Endodermal cell (in vitro differentiated cells): ENCODE measurements around the gene SPG21. TPM values are rescaled to one million over a fixed set of nuclear protein-coding genes. Genes with fewer than 3 reads are reported as not detected.

Experiments
- DNase-seq: peaks from one replicate; pipeline ENCODE4 v3.0.0-alpha.2; 2017
- H3K27ac ChIP-seq: 2 replicates; pipeline ENCODE4 v1.5.1; 2013; ENCODE audit warnings: mild to moderate bottlenecking, low read depth, low read length, moderate library complexity
- H3K27me3 ChIP-seq: 2 replicates; pipeline ENCODE4 v1.6.1; 2013; ENCODE audit warnings: mild to moderate bottlenecking, low read length, moderate library complexity; ENCODE audit not compliant: insufficient read depth, control insufficient read depth, poor library complexity, severe bottlenecking
- H3K36me3 ChIP-seq: 2 replicates; pipeline ENCODE4 v1.7.0; 2013; ENCODE audit warnings: mild to moderate bottlenecking, low read length, moderate library complexity; ENCODE audit not compliant: control insufficient read depth, insufficient read depth
- H3K4me1 ChIP-seq: one replicate; pipeline ENCODE4 v1.7.0; 2013; ENCODE audit warnings: low read length; ENCODE audit not compliant: control insufficient read depth, insufficient read depth
- H3K4me3 ChIP-seq: 2 replicates; pipeline ENCODE4 v1.5.1; 2013; ENCODE audit warnings: mild to moderate bottlenecking, low read length, moderate library complexity
- H3K9ac ChIP-seq: 2 replicates; pipeline ENCODE4 v1.6.1; 2013; ENCODE audit warnings: mild to moderate bottlenecking, low read length, moderate library complexity; ENCODE audit not compliant: poor library complexity, severe bottlenecking; ENCODE audit errors: extremely low read depth
- H3K9me3 ChIP-seq: 2 replicates; pipeline ENCODE4 v1.6.1; 2013; ENCODE audit warnings: mild to moderate bottlenecking, low read length, moderate library complexity; ENCODE audit not compliant: control insufficient read depth
- H3K27ac Mint-ChIP-seq: 2 replicates; pipeline ENCODE4 v1.8.0; 2020; ENCODE audit warnings: mixed read lengths
- H3K27me3 Mint-ChIP-seq: 2 replicates; pipeline ENCODE4 v1.8.0; 2021; ENCODE audit warnings: mild to moderate bottlenecking, mixed read lengths; ENCODE audit not compliant: insufficient read depth
- H3K36me3 Mint-ChIP-seq: 2 replicates; pipeline ENCODE4 v1.8.0; 2020; ENCODE audit warnings: low read depth, mixed read lengths
- H3K4me1 Mint-ChIP-seq: 2 replicates; pipeline ENCODE4 v1.8.0; 2020; ENCODE audit warnings: mixed read lengths
- H3K4me3 Mint-ChIP-seq: 2 replicates; pipeline ENCODE4 v1.8.0; 2020; ENCODE audit warnings: mild to moderate bottlenecking, moderate library complexity, mixed read lengths
- H3K9me3 Mint-ChIP-seq: 2 replicates; pipeline ENCODE4 v1.8.0; 2020; ENCODE audit warnings: mild to moderate bottlenecking, mixed read lengths
- CTCF ChIP-seq: fragments of 200-600 bp; sonication (generic); conservative IDR thresholded peaks from 2 replicates; pipeline ENCODE4 v1.5.0; 2021; ENCODE audit warnings: antibody characterized with exemption, mild to moderate bottlenecking
- WGBS, 2 experiments: methylation state at CpG; one replicate each; pipeline versions ENCODE4 v1.1.5 to v1.1.7; 2013; ENCODE audit warnings: missing lambda C conversion rate in 2 of 2, mixed read lengths in 1 of 2; ENCODE audit not compliant: insufficient coverage in 1 of 2, insufficient read length in 1 of 2; 5-methylcytosine and 5-hydroxymethylcytosine counted together
- total RNA-seq, 2 donors: library from RNA; stranded (reverse); fragmentation: NEBNext Ultra II Directional in 1 of 2; extraction: Animal tissue kit (Norgen Biotek cat#: 25700) in 1 of 2; gene quantifications; 2 replicates in 1 of 2; 3 replicates in 1 of 2; pipeline ENCODE4 v1.2.1, GENCODE V29; 2021

Gene SPG21
- total RNA-seq, 2 donors from 2014 or later, result 77.0 to 96.1 TPM

- no peak overlapping the region for H3K4me3 Mint-ChIP-seq
- H3K36me3 ChIP-seq, result no peaks in the 10 kb centered on the region
- no peak overlapping the region for H3K27ac Mint-ChIP-seq
- 88 to 94% methylated on average over 1 of the region's 2 CpGs for WGBS, 2 experiments
- no peak for TF ChIP-seq CTCF
- H3K4me1 ChIP-seq, result peaks cover 4% of the 10 kb centered on the region
- peaks cover 7% of the 10 kb centered on the region for H3K36me3 Mint-ChIP-seq
- peaks cover 11% of the 10 kb centered on the region for H3K4me1 Mint-ChIP-seq
- H3K9me3 Mint-ChIP-seq, result no peaks in the 10 kb centered on the region
- no peaks in the 10 kb centered on the region for H3K9me3 ChIP-seq
- no peaks in the 10 kb centered on the region for H3K27me3 ChIP-seq
- DNase-seq, result no peak
- H3K9ac ChIP-seq, result no peak overlapping the region
- no peak overlapping the region for H3K27ac ChIP-seq
- peaks cover 1% of the 10 kb centered on the region for H3K27me3 Mint-ChIP-seq
- no peak overlapping the region for H3K4me3 ChIP-seq
Measured at GRCh38 chr15:64991536-64992135, 1.9 kb upstream of the SPG21 start.

GRCh38 chr15:64990168-64990470 is 405 bp upstream of the SPG21 start:
- 4 to 14% methylated on average over 4 to 9 of the region's 9 CpGs for WGBS, 2 experiments
- no peak for TF ChIP-seq CTCF
- peak overlapping the region; percentile 68 for H3K27ac ChIP-seq
- H3K9ac ChIP-seq, result peak overlapping the region; percentile 62
- H3K27ac Mint-ChIP-seq, result peak overlapping the region; percentile 93
- no peaks in the 10 kb centered on the region for H3K9me3 Mint-ChIP-seq
- peaks cover 4% of the 10 kb centered on the region for H3K4me1 ChIP-seq
- peaks cover 16% of the 10 kb centered on the region for H3K4me1 Mint-ChIP-seq
- no peaks in the 10 kb centered on the region for H3K9me3 ChIP-seq
- H3K36me3 ChIP-seq, result no peaks in the 10 kb centered on the region
- peak overlapping the region; percentile 86 for H3K4me3 ChIP-seq
- H3K27me3 Mint-ChIP-seq, result peaks cover 1% of the 10 kb centered on the region
- H3K4me3 Mint-ChIP-seq, result peak overlapping the region; percentile 98
- peaks cover 7% of the 10 kb centered on the region for H3K36me3 Mint-ChIP-seq
- DNase-seq, result no peak
- H3K27me3 ChIP-seq, result no peaks in the 10 kb centered on the region

GRCh38 chr15:64987136-64987535 is 2.6 kb downstream of the SPG21 start:
- Mint-ChIP-seq H3K27me3 (no peaks in the 10 kb centered on the region), H3K36me3 (peaks cover 13% of the 10 kb centered on the region), H3K4me1 (peaks cover 16% of the 10 kb centered on the region), H3K4me3 (no peak overlapping the region), H3K27ac (no peak overlapping the region), H3K9me3 (no peaks in the 10 kb centered on the region)
- Histone ChIP-seq H3K36me3 (peaks cover 10% of the 10 kb centered on the region), H3K9me3 (no peaks in the 10 kb centered on the region), H3K9ac (no peak overlapping the region), H3K27me3 (no peaks in the 10 kb centered on the region), H3K27ac (no peak overlapping the region), H3K4me1 (peaks cover 4% of the 10 kb centered on the region), H3K4me3 (no peak overlapping the region)
- TF ChIP-seq CTCF, result no peak
- no peak for DNase-seq
- 94 to 95% methylated on average over 2 to 3 of the region's 3 CpGs for WGBS, 2 experiments
